MG63 (cell line): ENCODE results near the gene UNC45A. TPM values are rescaled to one million over a fixed set of nuclear protein-coding genes. Genes with fewer than 3 reads are reported as not detected.

ENCODE experiments used
- DNase-seq: peaks from one replicate; pipeline ENCODE4 v3.0.0-alpha.2; 2020
- H3K27me3 ChIP-seq: fragments of 250-450 bp; sonication (Bioruptor Pico); 2 replicates; pipeline ENCODE4 v1.5.1; 2020; ENCODE audit warnings: mild to moderate bottlenecking, moderate library complexity
- H3K36me3 ChIP-seq: fragments of 250-450 bp; sonication (Bioruptor Pico); 2 replicates; pipeline ENCODE4 v1.5.1; 2020; ENCODE audit warnings: mild to moderate bottlenecking, moderate library complexity
- H3K4me3 ChIP-seq: fragments of 250-450 bp; sonication (Bioruptor Pico); 2 replicates; pipeline ENCODE4 v1.5.1; 2020; ENCODE audit warnings: mild to moderate bottlenecking, moderate library complexity
- H3K9me3 ChIP-seq: fragments of 250-450 bp; sonication (Bioruptor Pico); 2 replicates; pipeline ENCODE4 v1.5.1; 2020; ENCODE audit warnings: mild to moderate bottlenecking, moderate library complexity
- total RNA-seq: library from RNA; depleted of rRNA; stranded (reverse); fragments of >200 nt; shearing (Covaris generic); gene quantifications from 2 replicates; pipeline ENCODE4 v1.2.3, GENCODE V29; 2014; ENCODE audit warnings: low replicate concordance; rRNA removed

UNC45A gene
- total RNA-seq, 1 experiment from 2014 or later, result 64.2 TPM

DNA sequence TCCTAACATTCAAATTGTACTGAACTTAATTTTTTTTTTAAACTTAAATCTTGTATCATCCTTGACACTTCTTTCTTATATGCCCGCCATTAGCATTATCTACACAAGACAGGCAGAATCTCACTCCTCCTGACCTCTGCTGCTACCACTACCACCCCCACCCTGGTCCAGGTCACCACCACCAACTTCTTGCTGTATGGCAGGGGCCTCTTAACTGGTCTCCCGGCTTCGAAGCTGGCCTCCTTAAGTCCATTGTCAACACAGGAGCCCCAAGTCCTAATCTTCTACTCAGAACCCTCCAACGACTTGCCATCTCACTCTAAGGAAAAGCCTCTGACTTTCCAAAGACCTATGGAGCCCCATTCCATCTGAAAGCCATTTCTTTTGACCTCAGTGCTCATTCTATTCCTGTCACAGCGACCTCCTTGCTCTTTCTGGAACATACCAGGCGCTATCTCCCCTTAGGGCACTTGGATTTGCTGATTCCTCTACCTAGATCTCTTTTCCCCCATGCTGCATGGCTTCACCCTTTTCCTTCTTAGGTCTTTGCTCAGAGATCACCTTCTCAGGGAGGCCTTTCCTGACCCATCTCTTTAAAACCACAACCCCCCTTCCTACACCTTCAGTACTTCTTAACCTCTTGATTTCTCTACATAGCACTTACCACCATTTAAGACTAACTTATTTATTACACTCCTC is 56.7 kb downstream of the UNC45A start:
- peaks cover 26% of the 10 kb centered on the region for H3K36me3 ChIP-seq
- DNase-seq, result no peak
- H3K27me3 ChIP-seq, result no peaks in the 10 kb centered on the region
- H3K4me3 ChIP-seq, result peak overlapping the region; percentile 94; the same call in 1 of the 2 replicates
- H3K9me3 ChIP-seq, result no peaks in the 10 kb centered on the region

DNA sequence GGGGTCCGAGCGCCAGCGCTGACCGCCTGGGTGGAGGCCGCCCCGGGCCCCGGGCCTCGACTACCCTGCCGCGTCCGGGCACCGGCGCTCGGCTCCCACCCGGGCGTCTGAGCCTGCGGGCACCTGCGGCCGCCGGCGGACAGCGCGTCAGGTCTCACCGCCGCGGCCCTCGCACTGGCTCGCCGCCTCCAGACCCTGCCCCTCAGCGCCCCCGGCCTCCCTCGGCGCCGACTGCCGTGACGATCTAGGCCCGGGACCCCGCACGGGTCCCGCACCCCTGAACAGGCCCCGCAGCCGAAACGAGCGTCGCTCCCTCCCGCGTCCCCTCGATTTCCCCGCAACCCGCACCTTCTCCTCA is 59.0 kb downstream of the UNC45A start:
- H3K9me3 ChIP-seq, result no peaks in the 10 kb centered on the region
- peaks cover 29% of the 10 kb centered on the region for H3K36me3 ChIP-seq
- no peaks in the 10 kb centered on the region for H3K27me3 ChIP-seq
- peak overlapping the region; percentile 94 for H3K4me3 ChIP-seq
- peak; percentile 16 for DNase-seq

DNA sequence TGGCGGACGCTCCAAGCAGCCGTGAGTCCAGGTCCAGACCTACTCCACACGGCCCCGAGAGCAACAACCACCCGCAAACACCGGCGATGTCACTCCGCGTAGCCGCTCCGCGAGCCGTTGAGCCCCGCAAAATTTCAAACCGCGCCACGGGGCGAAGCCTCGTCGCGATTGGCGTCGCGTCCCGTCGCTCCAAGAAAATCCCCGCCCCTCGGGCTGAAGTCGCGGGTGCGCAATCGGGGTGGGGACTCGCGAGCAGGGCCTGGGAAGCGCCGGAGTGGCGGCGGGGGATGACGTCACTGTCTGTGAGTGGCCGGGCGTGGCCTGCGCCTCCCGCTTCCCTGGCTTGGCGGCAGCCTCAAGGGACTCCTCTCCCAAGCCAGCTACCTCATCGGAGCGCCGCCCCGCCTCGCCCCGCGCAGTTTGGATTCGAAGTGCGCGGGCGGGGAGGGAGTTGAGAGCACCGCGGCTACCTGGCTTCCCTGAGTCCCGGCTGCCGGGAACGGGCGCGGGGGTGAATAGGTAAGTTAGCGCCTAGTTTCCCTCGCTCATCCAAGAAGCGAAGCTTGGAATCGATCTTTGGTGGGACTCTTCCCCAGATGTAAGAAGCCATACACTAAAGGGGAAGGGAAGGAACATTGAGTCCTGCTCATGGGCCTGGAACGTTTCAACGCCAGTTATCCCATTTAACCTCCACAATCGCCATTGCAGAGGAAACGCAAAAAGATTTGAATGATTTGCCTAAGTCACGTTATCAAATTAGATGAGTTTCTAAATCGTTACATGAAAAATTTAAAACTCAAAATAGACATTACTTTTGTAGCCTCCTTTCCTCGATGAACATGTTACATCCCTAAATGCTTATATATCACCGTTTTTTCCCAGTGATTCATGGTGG is 59.6 kb downstream of the UNC45A start, which contains the start of gene PRC1:
TSS of gene PRC1 (minus strand) at position 119 of the 895 bp plus-strand sequence. CDS start at position 1, 118 bp downstream.
- Histone ChIP-seq H3K27me3 (no peaks in the 10 kb centered on the region), H3K36me3 (peaks cover 33% of the 10 kb centered on the region), H3K9me3 (no peaks in the 10 kb centered on the region), H3K4me3 (peak within 1 kb of the TSS; percentile 94)
- DNase-seq, result peak; percentile 99

DNA sequence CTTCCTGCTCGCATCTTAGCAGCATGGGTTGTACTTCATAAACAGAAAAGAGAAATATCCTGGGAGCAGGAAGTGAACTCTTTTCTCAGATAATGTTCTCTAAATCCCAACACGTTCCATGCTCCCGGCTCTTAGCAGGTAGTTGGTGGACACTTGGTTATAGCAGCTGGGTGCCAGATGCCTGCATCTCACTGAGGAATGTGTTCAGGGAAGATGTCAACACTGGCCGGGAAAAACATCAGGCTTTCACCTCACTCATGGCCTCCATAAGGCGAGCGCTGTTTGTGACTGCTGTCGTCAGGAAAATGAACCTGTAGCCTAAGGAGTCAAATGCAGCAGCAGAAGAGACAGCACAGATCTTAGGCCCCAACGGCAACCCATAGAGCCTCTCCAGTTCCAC is 63.7 kb downstream of the UNC45A start:
- H3K36me3 ChIP-seq, result peaks cover 35% of the 10 kb centered on the region

DNA sequence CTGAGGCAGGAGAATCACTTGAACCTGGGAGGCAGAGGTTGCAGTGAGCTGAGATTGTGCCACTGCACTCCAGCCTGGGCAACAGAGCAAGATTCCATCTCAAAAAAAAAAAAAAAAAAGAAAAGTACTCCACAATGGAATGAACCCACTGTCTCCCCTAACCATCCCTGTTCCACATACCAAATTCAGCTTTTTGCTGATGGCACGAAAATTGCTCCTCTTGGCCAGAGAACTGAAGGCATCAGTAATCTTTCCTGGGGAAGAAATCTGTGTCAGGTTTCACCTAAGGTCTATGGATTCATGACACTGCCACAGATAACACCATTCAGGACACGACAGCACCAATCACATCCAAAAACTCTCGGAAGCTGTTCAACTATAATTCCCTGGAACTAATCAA is 66.1 kb downstream of the UNC45A start:
- no peak overlapping the region for H3K4me3 ChIP-seq
- no peak for DNase-seq
- H3K36me3 ChIP-seq, result peaks cover 35% of the 10 kb centered on the region
- H3K27me3 ChIP-seq, result no peaks in the 10 kb centered on the region
- no peaks in the 10 kb centered on the region for H3K9me3 ChIP-seq

More for the DNA sequence above, 63.7 kb downstream of the UNC45A start:
- no peak for DNase-seq
- H3K9me3 ChIP-seq, result no peaks in the 10 kb centered on the region
- no peak overlapping the region for H3K4me3 ChIP-seq
- H3K27me3 ChIP-seq, result no peaks in the 10 kb centered on the region

Other genes starting within 250 kb of the UNC45A start
- 11.3 and 26.4 TPM in 2 replicates for gene BLM, start 217.9 kb upstream of the UNC45A start, total RNA-seq
- 14.7 and 19.3 TPM in 2 replicates for gene FURIN, start 66.7 kb upstream of the UNC45A start, total RNA-seq
- 10.5 and 13.7 TPM in 2 replicates for gene FES, start 50.8 kb upstream of the UNC45A start, total RNA-seq
- gene MAN2A2, start 32.0 kb upstream of the UNC45A start, total RNA-seq, result 9.5 and 45.8 TPM in 2 replicates
- gene HDDC3, start 2.7 kb upstream of the UNC45A start, total RNA-seq, result 32.6 and 51.9 TPM in 2 replicates
- gene RCCD1, start 19.6 kb downstream of the UNC45A start, total RNA-seq, result 25.7 and 27.5 TPM in 2 replicates
- 231 and 268 TPM in 2 replicates for gene PRC1, start 59.2 kb downstream of the UNC45A start, total RNA-seq
- gene VPS33B, start 87.3 kb downstream of the UNC45A start, total RNA-seq, result 3.2 and 14.6 TPM in 2 replicates
- gene SV2B, start 165.0 kb downstream of the UNC45A start, total RNA-seq, result not detected in 2 replicates